ENCODE data around the gene TAS2R7.

DNA sequence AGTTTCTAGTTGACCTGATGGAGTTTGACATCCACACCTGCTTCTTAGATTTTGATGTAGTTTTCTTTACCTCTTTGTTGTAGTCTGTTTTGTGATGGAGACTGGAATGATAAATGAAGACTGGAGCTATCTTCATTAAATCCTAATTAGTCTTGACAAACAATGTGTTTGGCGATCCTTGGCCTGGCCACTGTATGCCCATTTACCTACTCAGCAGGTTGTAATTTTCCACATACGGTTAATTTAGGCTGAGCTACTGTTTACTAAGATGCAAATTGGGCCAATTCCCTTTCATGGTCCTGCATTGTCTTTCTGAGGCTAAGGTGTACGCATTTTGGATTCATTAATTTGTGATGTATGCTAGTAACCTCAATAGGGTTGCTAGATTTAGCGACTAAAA, at the start of gene TAS2R7:
- no peak for TF ChIP-seq POLR2A (IDR thresholded peaks at IDR 0.05; ENCODE audit: low read length)
- TF ChIP-seq GATA1 (IDR thresholded peaks at IDR 0.05; ENCODE audit: low read depth, low read length), result no peak

All from erythroblast (primary cell).